DMS79 treated with DMSO at 0.1 percent for 48 hours (cell line): ENCODE data around the gene SZT2.

ENCODE experiments used
- DNase-seq: peaks from one replicate; lab custom pipeline; 2025; lab: John Stamatoyannopoulos, UW

The SZT2 gene

GRCh38 chr1:43389326-43390313, at the start of gene SZT2, which contains the start of gene MED8:
TSS of gene SZT2 (plus strand) at chr1:43389899. CDS start at chr1:43389969, 70 bp downstream.
TSS of gene MED8 (minus strand) at chr1:43389800. CDS start at chr1:43389764, 36 bp downstream.
- peak; percentile 96 for DNase-seq

GRCh38 chr1:43340559-43340958, 49.1 kb upstream of the SZT2 start:
- no peak for DNase-seq

GRCh38 chr1:43344267-43344850, 45.3 kb upstream of the SZT2 start:
- no peak for DNase-seq

GRCh38 chr1:43345120-43345519, 44.6 kb upstream of the SZT2 start:
- DNase-seq, result no peak

- DNase-seq, result no peak
Observed at GRCh38 chr1:43346636-43347035, 43.1 kb upstream of the SZT2 start.

GRCh38 chr1:43348343-43348808, 41.3 kb upstream of the SZT2 start:
- peak; percentile 76 for DNase-seq

- peak; percentile 94 for DNase-seq
Observed at GRCh38 chr1:43348809-43349593, 40.7 kb upstream of the SZT2 start.

- DNase-seq, result no peak
Observed at GRCh38 chr1:43349594-43350306, 39.9 kb upstream of the SZT2 start.

- no peak for DNase-seq
Observed at GRCh38 chr1:43350976-43351375, 38.7 kb upstream of the SZT2 start.

- no peak for DNase-seq
Observed at GRCh38 chr1:43351421-43352350, 38.0 kb upstream of the SZT2 start.

GRCh38 chr1:43352351-43352705, 37.4 kb upstream of the SZT2 start:
- no peak for DNase-seq

- no peak for DNase-seq
Observed at GRCh38 chr1:43352881-43353280, 36.8 kb upstream of the SZT2 start.

GRCh38 chr1:43354471-43354870, 35.2 kb upstream of the SZT2 start:
- DNase-seq, result no peak

- no peak for DNase-seq
Observed at GRCh38 chr1:43354936-43355335, 34.8 kb upstream of the SZT2 start.

- no peak for DNase-seq
Observed at GRCh38 chr1:43357251-43357650, 32.4 kb upstream of the SZT2 start.

GRCh38 chr1:43358121-43358745, 31.5 kb upstream of the SZT2 start:
- peak; percentile 73 for DNase-seq

- peak; percentile 99 for DNase-seq
Observed at GRCh38 chr1:43358746-43359693, 30.7 kb upstream of the SZT2 start, which contains the start of gene CDC20. TSS of gene CDC20 (plus strand) at chr1:43358981. CDS start at chr1:43359216, 235 bp downstream.

GRCh38 chr1:43359696-43360095, 30.0 kb upstream of the SZT2 start:
- no peak for DNase-seq

GRCh38 chr1:43360616-43361015, 29.1 kb upstream of the SZT2 start:
- DNase-seq, result no peak
